HG02981 (cell line): Measurements from ENCODE around the gene HIVEP1.
A peak's percentile ranks its signal among the peaks of the same experiment; 100 is the strongest.

Source experiments
- ATAC-seq: cut with Tn5 transposase; IDR thresholded peaks from one replicate; pipeline ENCODE4 v1.9.1; 2021; ENCODE audit warnings: mild to moderate bottlenecking, moderate library complexity; ENCODE audit not compliant: unreplicated experiment

Gene HIVEP1

GRCh38 chr6:12114055-12114503 lies 102.0 kb downstream of the HIVEP1 start:
- ATAC-seq, result no peak

GRCh38 chr6:12115001-12115400 lies 102.9 kb downstream of the HIVEP1 start:
- ATAC-seq, result no peak

GRCh38 chr6:12115492-12115891 lies 103.4 kb downstream of the HIVEP1 start:
- no peak for ATAC-seq

- no peak for ATAC-seq
Observed at GRCh38 chr6:12116264-12116800, 104.2 kb downstream of the HIVEP1 start.

GRCh38 chr6:12116978-12117377 lies 104.9 kb downstream of the HIVEP1 start:
- no peak for ATAC-seq

GRCh38 chr6:12118607-12119006 lies 106.5 kb downstream of the HIVEP1 start:
- ATAC-seq, result no peak

GRCh38 chr6:12119085-12119588 lies 107.0 kb downstream of the HIVEP1 start:
- peak; percentile 85 for ATAC-seq

GRCh38 chr6:12125396-12125795 lies 113.3 kb downstream of the HIVEP1 start:
- ATAC-seq, result no peak

- ATAC-seq, result no peak
Observed at GRCh38 chr6:12126051-12126450, 113.9 kb downstream of the HIVEP1 start.

- ATAC-seq, result no peak
Observed at GRCh38 chr6:12129523-12129922, 117.4 kb downstream of the HIVEP1 start.

- ATAC-seq, result no peak
Observed at GRCh38 chr6:12132351-12133222, 120.5 kb downstream of the HIVEP1 start.

- ATAC-seq, result no peak
Observed at GRCh38 chr6:12134581-12134980, 122.5 kb downstream of the HIVEP1 start.

GRCh38 chr6:12134991-12135390 lies 122.9 kb downstream of the HIVEP1 start:
- no peak for ATAC-seq

GRCh38 chr6:12136905-12137304 lies 124.8 kb downstream of the HIVEP1 start:
- ATAC-seq, result no peak

GRCh38 chr6:12137480-12137879 lies 125.4 kb downstream of the HIVEP1 start:
- ATAC-seq, result no peak

- ATAC-seq, result no peak
Observed at GRCh38 chr6:12138381-12138780, 126.3 kb downstream of the HIVEP1 start.

- ATAC-seq, result no peak
Observed at GRCh38 chr6:12138936-12139335, 126.8 kb downstream of the HIVEP1 start.

GRCh38 chr6:12147557-12148316 lies 135.6 kb downstream of the HIVEP1 start:
- no peak for ATAC-seq

GRCh38 chr6:12148317-12148801 lies 136.2 kb downstream of the HIVEP1 start:
- ATAC-seq, result no peak

- ATAC-seq, result no peak
Observed at GRCh38 chr6:12148841-12149240, 136.7 kb downstream of the HIVEP1 start.

- ATAC-seq, result no peak
Observed at GRCh38 chr6:12149944-12150510, 137.9 kb downstream of the HIVEP1 start.
